Right lung (tissue), 5 donors: ENCODE results near the gene DAAM2. TPM values are rescaled to one million over a fixed set of nuclear protein-coding genes. Genes with fewer than 3 reads are reported as not detected.

Experiments
- DNase-seq, 2 donors: peaks; one replicate each; pipeline ENCODE4 v3.0.0-alpha.2; 2013
- polyA plus RNA-seq, 5 donors: library from polyadenylated mRNA; unstranded; fragments of 120-200 nt; gene quantifications; one replicate each; pipeline versions ENCODE4 v1.2.1 to v1.2.3, GENCODE V29; 2013; ENCODE audit warnings: inconsistent platforms in 1 of 5, low replicate concordance in 1 of 5; ENCODE audit not compliant: insufficient read length in 5 of 5, insufficient read depth in 1 of 5

The DAAM2 gene
- polyA plus RNA-seq, 5 donors, result 28.5 to 45.1 (median 32.7) TPM

- no peak for DNase-seq
Observed at GRCh38 chr6:39929733-39930461, 137.7 kb downstream of the DAAM2 start.

GRCh38 chr6:39930540-39930939, 138.4 kb downstream of the DAAM2 start:
- no peak for DNase-seq

- DNase-seq, result no peak
Observed at GRCh38 chr6:39931607-39932006, 139.4 kb downstream of the DAAM2 start.

GRCh38 chr6:39932386-39932910, 140.3 kb downstream of the DAAM2 start:
- no peak for DNase-seq

- no peak for DNase-seq
Observed at GRCh38 chr6:39933669-39934130, 141.5 kb downstream of the DAAM2 start.

GRCh38 chr6:39934131-39934757, 142.1 kb downstream of the DAAM2 start, which contains the start of gene MOCS1:
TSS of gene MOCS1 (minus strand) at chr6:39934462. CDS start at chr6:39934417, 45 bp downstream.
- DNase-seq, result peak; percentile 39 to 51

- no peak for DNase-seq
Observed at GRCh38 chr6:39935241-39935640, 143.1 kb downstream of the DAAM2 start.

GRCh38 chr6:39936857-39937256, 144.7 kb downstream of the DAAM2 start:
- no peak for DNase-seq

GRCh38 chr6:39937686-39938333, 145.6 kb downstream of the DAAM2 start:
- DNase-seq, result no peak

- no peak for DNase-seq
Observed at GRCh38 chr6:39938773-39939654, 146.8 kb downstream of the DAAM2 start.

- DNase-seq, result no peak
Observed at GRCh38 chr6:39941138-39941537, 149.0 kb downstream of the DAAM2 start.

- DNase-seq, result no peak
Observed at GRCh38 chr6:39941820-39942219, 149.6 kb downstream of the DAAM2 start.

GRCh38 chr6:39942903-39943580, 150.9 kb downstream of the DAAM2 start:
- no peak for DNase-seq

GRCh38 chr6:39945626-39946025, 153.4 kb downstream of the DAAM2 start:
- no peak for DNase-seq

GRCh38 chr6:39947611-39948068, 155.5 kb downstream of the DAAM2 start:
- no peak for DNase-seq

- no peak for DNase-seq
Observed at GRCh38 chr6:39948199-39948791, 156.1 kb downstream of the DAAM2 start.

GRCh38 chr6:39950125-39950720, 158.0 kb downstream of the DAAM2 start:
- DNase-seq, result no peak

GRCh38 chr6:39951191-39951590, 159.0 kb downstream of the DAAM2 start:
- DNase-seq, result no peak

- no peak for DNase-seq
Observed at GRCh38 chr6:39951716-39952115, 159.5 kb downstream of the DAAM2 start.

GRCh38 chr6:39952167-39952566, 160.0 kb downstream of the DAAM2 start:
- DNase-seq, result no peak
